22Rv1 (cell line): ENCODE measurements around the gene MKI67.

ENCODE experiments used
- H3K27ac ChIP-seq: fragments of 450-650 bp; 2 replicates; pipeline ENCODE4 v1.5.1; 2017
- CTCF ChIP-seq: fragments of 450-650 bp; IDR thresholded peaks from 2 replicates; pipeline ENCODE4 v1.5.1; 2017; ENCODE audit warnings: mild to moderate bottlenecking
- ZFX ChIP-seq: fragments of 450-650 bp; IDR thresholded peaks from 2 replicates; pipeline ENCODE4 v1.6.1; 2017; ENCODE audit warnings: antibody characterized with exemption, borderline replicate concordance

The MKI67 gene

DNA sequence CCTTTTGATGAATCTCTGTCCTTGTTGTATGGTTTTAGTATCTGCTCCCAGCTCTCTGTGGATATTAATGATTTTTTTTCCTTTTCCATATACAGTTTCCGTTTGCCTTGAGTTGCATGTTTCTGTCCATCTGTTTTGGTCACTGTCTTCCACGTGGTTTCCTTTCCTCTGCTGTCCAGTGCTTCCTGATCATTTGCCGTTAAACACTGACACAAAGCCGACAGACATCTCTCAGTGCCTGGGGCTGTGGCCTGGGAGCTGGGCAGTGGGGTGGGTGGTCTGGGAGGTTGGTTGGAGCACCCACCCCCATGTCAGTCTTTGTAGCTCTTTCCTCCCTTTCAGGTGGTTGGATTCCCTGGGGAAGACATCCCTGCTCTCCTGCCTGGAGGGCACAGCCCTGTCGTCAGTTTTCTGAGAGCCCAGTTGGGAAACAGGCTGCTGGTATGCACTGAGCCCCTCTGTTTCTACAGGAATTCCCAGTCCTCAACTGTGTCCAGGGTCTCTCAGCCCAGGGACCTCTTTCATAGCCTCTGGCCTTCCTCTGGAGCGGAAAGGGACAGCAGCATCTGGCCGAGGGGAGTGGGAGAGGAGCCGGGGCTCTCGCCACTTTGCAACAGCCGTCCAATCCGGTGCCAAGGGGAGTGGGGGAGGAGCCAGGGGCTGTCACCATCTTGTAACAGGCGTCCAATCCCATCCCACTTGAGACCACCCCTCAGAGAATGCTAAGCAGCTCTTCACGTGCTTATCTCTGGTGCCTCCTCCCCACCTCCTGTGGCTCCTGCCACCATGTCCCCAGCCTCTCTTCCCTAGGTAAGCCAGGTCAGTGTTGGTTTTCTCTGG, 26.7 kb upstream of the MKI67 start:
- H3K27ac ChIP-seq: no peak overlapping the region
- TF ChIP-seq CTCF: no peak
- TF ChIP-seq ZFX: no peak

DNA sequence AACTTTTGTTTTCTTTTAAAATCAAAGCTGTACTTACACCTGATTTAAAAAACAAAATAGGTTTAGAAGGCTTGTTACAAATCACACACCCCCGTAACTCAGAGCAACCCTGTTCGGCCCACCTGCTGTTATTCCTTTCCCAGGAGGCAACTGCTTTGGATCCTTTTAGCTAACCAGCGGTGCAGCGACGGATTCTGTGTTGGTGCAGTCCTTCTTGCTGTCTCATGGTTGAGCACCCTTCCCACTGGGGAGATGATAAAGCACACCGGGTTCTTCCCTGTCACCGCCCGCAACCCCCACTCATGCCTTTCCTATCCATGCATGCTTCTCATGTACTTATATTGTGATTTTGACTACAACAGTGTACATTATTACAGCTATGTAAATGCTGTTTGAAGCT, 24.8 kb upstream of the MKI67 start:
- TF ChIP-seq CTCF (no peak), ZFX (no peak)

GRCh38 chr10:128150561-128150960, 24.3 kb upstream of the MKI67 start:
- H3K27ac ChIP-seq: no peak overlapping the region
- TF ChIP-seq ZFX: no peak
- no peak for TF ChIP-seq CTCF

More for the DNA sequence above, 24.8 kb upstream of the MKI67 start:
- no peak overlapping the region for H3K27ac ChIP-seq

GRCh38 chr10:128150045-128150493, 23.8 kb upstream of the MKI67 start:
- TF ChIP-seq CTCF (peak; percentile 97), ZFX (no peak)
- no peak overlapping the region for H3K27ac ChIP-seq

- no peak overlapping the region for H3K27ac ChIP-seq
- no peak for TF ChIP-seq ZFX
- no peak for TF ChIP-seq CTCF
These were observed 23.2 kb upstream of the MKI67 start for GRCh38 chr10:128149267-128150014.

DNA sequence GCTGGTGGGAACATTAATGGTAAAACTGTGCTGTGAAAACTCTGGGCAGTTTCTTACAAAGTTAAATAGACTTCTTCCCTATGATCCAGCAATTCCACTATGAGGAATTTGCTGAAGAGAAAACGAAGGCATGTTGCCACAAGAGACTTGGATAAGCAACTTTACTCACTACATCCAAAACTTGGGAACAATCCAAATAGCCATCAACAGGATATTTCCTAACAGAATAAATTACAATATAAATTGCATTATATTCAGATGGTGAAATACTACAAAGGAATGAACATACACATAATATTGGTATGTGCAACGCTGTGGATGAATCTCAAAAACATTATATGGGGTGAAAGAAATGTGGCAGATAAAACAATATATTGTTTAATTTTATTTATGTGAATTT, 21.4 kb upstream of the MKI67 start:
- H3K27ac ChIP-seq: no peak overlapping the region
- TF ChIP-seq ZFX (no peak), CTCF (no peak)

DNA sequence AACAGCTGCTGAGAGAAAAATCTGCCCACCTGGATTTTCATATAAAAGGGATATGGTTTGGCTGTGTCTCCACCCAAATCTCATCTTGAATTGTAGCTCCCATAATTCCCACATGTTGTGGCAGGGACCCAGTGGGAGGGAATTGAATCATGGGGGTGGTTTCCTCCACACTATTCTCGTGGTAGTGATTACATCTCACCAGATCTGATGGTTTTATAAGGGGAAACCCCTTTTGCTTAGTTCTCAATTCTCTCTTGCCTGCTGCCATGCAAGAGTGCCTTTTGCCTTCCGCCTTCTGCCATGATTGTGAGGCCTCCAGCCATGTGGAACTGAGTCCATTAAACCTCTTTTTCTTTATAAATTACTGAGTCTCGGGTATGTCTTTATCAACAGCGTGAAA, 20.8 kb upstream of the MKI67 start:
- TF ChIP-seq ZFX (no peak), CTCF (no peak)
- no peak overlapping the region for H3K27ac ChIP-seq
